Measurements from ENCODE around the gene NUP58.

- TF ChIP-seq POLR2A (IDR thresholded peaks at IDR 0.05) (no peak), CTCF (IDR thresholded peaks at IDR 0.05) (peak; percentile 39 to 56 (median 52)), EP300 (IDR thresholded peaks at IDR 0.05) (no peak)
Observed at GRCh38 chr13:25375727-25376358, 74.4 kb downstream of the NUP58 start.

Data from tibial nerve (tissue), 4 donors.